Thyroid gland (tissue), 4 donors: ENCODE results near the gene CST3. TPM values are rescaled to one million over a fixed set of nuclear protein-coding genes. Genes with fewer than 3 reads are reported as not detected.
"Not testable (repeated sequence)": the region's sequence is repeated elsewhere in the genome, so short reads cannot be mapped to it uniquely, and the experiment has no call there.

Source experiments
- DNase-seq, 2 donors: peaks; one replicate each; pipeline ENCODE4 v3.0.0-alpha.2; 2019
- H3K27ac ChIP-seq, 3 donors: fragments of 200-600 bp; sonication (generic); 1 replicate in 2 of 3; 2 replicates in 1 of 3; pipeline ENCODE4 v1.5.1; 2016 to 2019; ENCODE audit warnings: mild to moderate bottlenecking in 1 of 3, moderate library complexity in 1 of 3
- H3K27me3 ChIP-seq: fragments of 200-600 bp; sonication (generic); one replicate; pipeline ENCODE4 v1.5.1; 2019
- H3K36me3 ChIP-seq, 2 donors: fragments of 200-600 bp; sonication (generic); one replicate each; pipeline ENCODE4 v1.5.1; 2016 to 2019
- H3K4me1 ChIP-seq, 2 donors: fragments of 200-600 bp; sonication (generic); one replicate each; pipeline ENCODE4 v1.5.1; 2017 to 2019
- H3K4me3 ChIP-seq, 3 donors: fragments of 200-600 bp; sonication (generic); replicated peaks in 1 of 3; 1 replicate in 2 of 3; 2 replicates in 1 of 3; pipeline ENCODE4 v1.5.1; 2016; ENCODE audit warnings: mild to moderate bottlenecking in 1 of 3
- H3K9me3 ChIP-seq: fragments of 200-600 bp; sonication (generic); one replicate; pipeline ENCODE4 v1.5.1; 2017
- POLR2A ChIP-seq, 2 donors: fragments of 450-650 bp; IDR thresholded peaks; one replicate each; pipeline ENCODE4 v1.6.1; 2017; ENCODE audit warnings: antibody characterized with exemption in 2 of 2, mild to moderate bottlenecking in 2 of 2, moderate library complexity in 1 of 2
- WGBS, 2 donors: methylation state at CpG; one replicate each; pipeline ENCODE4 v1.1.5; 2017; 5-methylcytosine and 5-hydroxymethylcytosine counted together
- intact Hi-C: fragments of 100-400 bp; cut with DNase I; formaldehyde crosslinking; loops from one replicate; pipeline ENCODE4 v1.15.1; 2023
- total RNA-seq, 4 donors: library from RNA; depleted of rRNA; stranded (reverse); fragments of >200 nt; gene quantifications; one replicate each; pipeline ENCODE4 v1.2.3, GENCODE V29; 2016
- TF ChIP-seq, protein P1 (sequence below), 6 experiments: fragments of 200-600 bp in 3 of 6; fragments of 450-650 bp in 3 of 6; sonication (generic) in 3 of 6; IDR thresholded peaks; one replicate each; pipeline ENCODE4 v1.5.1; 2016 to 2019; ENCODE audit warnings: antibody characterized with exemption in 6 of 6, mild to moderate bottlenecking in 2 of 6, inconsistent platforms in 1 of 6, moderate library complexity in 1 of 6

CST3 gene
- total RNA-seq, 4 donors from 2014 or later, result 638 to 1,425 (median 898) TPM

DNA sequence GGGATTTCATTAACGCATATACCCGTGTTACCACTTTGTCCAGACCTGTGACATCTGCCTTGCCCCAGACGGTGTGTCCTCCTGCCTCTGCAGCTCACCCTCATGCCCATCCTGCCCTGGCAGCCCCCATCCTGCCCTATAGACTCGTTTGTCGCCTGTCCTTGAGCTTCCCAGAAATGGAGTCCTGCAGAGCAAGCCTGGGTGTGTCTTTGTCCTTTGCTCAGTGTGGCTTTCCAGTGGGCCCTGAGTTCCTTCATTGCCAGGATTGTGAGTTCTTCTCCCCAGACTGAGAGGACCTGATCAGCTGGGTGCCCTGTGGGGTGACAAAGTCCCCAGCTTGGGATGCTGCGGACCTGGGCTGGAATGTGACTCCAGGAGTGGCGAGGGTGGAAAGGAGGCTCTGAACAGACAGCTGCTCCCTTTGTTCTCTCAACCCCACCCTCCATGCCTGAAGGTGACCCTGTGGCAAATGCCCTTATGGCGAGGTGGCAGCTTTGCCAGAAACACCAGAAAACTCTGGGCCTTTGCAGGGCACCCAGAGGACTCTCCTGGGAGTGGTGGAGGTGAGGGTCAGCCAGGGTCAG lies 2.4 kb upstream of the CST3 start:
- Histone ChIP-seq H3K27ac (no peak overlapping the region), H3K27me3 (no peaks in the 10 kb centered on the region), H3K36me3 (no peaks in the 10 kb centered on the region), H3K4me1 (peaks cover 9 to 24% of the 10 kb centered on the region in 2 donors), H3K4me3 (no peak overlapping the region), H3K9me3 (no peaks in the 10 kb centered on the region)
- no peak for DNase-seq
- WGBS, 2 donors, result 84 to 92% methylated on average over 8 of the region's 8 CpGs
- intact Hi-C loops, result no loop called here
- no peak for TF ChIP-seq POLR2A (IDR thresholded peaks at IDR 0.05)
- TF ChIP-seq, protein P1, sequence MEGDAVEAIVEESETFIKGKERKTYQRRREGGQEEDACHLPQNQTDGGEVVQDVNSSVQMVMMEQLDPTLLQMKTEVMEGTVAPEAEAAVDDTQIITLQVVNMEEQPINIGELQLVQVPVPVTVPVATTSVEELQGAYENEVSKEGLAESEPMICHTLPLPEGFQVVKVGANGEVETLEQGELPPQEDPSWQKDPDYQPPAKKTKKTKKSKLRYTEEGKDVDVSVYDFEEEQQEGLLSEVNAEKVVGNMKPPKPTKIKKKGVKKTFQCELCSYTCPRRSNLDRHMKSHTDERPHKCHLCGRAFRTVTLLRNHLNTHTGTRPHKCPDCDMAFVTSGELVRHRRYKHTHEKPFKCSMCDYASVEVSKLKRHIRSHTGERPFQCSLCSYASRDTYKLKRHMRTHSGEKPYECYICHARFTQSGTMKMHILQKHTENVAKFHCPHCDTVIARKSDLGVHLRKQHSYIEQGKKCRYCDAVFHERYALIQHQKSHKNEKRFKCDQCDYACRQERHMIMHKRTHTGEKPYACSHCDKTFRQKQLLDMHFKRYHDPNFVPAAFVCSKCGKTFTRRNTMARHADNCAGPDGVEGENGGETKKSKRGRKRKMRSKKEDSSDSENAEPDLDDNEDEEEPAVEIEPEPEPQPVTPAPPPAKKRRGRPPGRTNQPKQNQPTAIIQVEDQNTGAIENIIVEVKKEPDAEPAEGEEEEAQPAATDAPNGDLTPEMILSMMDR (IDR thresholded peaks at IDR 0.05), result no peak

DNA sequence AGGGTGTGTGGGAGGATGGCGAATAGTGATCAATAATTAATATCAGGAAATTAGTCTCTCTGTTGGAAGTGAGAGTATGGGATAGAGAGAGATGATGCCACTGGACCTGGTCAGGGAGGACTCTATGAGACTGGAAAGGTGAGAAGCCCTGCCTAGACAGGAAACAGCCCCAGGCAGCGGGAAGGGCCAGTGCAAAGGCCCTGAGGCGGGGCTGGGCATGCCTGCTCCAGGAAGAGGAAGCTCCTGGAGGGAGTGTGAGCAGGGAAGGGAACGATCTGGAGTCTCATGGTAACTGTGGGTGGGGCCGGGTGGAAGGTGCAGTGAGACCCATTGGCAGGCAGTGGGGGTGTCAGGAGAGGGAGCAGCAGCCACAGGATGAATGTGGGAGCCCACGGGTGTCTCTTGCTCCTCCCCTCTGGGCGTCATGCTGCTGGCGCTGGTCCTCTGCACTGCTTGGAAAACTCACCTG lies 1.8 kb upstream of the CST3 start:
- intact Hi-C loops, result no loop called here
- Histone ChIP-seq H3K36me3 (no peaks in the 10 kb centered on the region), H3K4me1 (peaks cover 9 to 24% of the 10 kb centered on the region in 2 donors), H3K4me3 (no peak overlapping the region), H3K27ac (no peak overlapping the region), H3K9me3 (no peaks in the 10 kb centered on the region), H3K27me3 (no peaks in the 10 kb centered on the region)
- no peak for TF ChIP-seq POLR2A (IDR thresholded peaks at IDR 0.05)
- TF ChIP-seq, protein P1 (IDR thresholded peaks at IDR 0.05), result no peak
- DNase-seq, result no peak
- WGBS, 2 donors, result 82 to 83% methylated on average over 8 of the region's 8 CpGs

DNA sequence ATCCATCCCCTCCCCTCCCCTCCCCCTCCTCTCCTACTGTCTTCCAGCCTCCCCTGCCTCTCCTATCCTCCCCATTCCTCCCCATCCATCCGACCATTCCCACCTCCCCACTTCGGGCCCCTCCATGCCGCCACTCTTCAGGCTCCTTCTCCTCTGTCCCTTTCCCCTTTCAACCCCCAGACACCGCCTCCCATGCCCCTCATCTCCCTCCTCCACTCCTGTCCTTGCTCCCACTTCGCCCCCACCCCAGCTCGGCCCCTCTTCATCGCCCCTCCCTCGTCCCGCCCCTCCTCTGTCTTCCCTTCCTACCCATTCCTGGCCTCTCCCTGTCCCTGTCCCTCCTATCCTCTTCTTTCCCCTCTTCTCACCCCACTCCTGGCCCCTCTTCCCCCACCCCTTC lies 554 bp upstream of the CST3 start:
- Histone ChIP-seq H3K9me3 (no peaks in the 10 kb centered on the region), H3K4me3 (no peak overlapping the region), H3K27ac (no peak overlapping the region), H3K36me3 (peaks cover 0 to 8% of the 10 kb centered on the region in 2 donors), H3K4me1 (peaks cover 9 to 24% of the 10 kb centered on the region in 2 donors), H3K27me3 (no peaks in the 10 kb centered on the region)
- intact Hi-C loops, result no loop called here
- TF ChIP-seq, protein P1 (IDR thresholded peaks at IDR 0.05), result no peak
- no peak for TF ChIP-seq POLR2A (IDR thresholded peaks at IDR 0.05)
- DNase-seq, result no peak
- 71 to 74% methylated on average over 9 of the region's 9 CpGs for WGBS, 2 donors

DNA sequence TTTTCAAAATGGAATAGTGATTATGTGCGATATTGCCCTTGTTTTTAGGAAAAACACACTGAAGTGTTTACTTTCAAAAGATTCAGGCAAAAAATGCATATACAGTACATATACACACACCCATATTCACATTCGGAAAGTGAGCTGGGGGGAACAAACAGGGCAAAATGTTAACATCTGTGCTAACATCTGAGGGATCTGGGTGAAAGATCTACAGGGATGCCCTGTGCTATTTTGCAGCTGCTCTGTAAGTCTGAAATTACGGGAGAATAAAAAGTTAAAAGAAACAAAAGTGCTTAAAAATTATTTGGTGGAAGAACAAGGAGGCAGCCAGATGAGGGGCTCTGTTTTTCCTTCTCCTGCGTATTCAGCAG lies 860 bp downstream of the CST3 start:
- intact Hi-C loops, result no loop called here
- no peak for TF ChIP-seq POLR2A (IDR thresholded peaks at IDR 0.05)
- TF ChIP-seq, protein P1 (IDR thresholded peaks at IDR 0.05), result no peak
- Histone ChIP-seq H3K9me3 (no peaks in the 10 kb centered on the region), H3K4me1 (peaks cover 9 to 15% of the 10 kb centered on the region in 2 donors), H3K27me3 (no peaks in the 10 kb centered on the region), H3K36me3 (peaks cover 0 to 12% of the 10 kb centered on the region in 2 donors), H3K27ac (peak overlapping the region in 2 of 3 donors; percentile 63 to 91), H3K4me3 (peak overlapping the region; percentile 83 to 91 (median 86))
- DNase-seq, result no peak
- 26 to 35% methylated on average over 4 of the region's 4 CpGs for WGBS, 2 donors

DNA sequence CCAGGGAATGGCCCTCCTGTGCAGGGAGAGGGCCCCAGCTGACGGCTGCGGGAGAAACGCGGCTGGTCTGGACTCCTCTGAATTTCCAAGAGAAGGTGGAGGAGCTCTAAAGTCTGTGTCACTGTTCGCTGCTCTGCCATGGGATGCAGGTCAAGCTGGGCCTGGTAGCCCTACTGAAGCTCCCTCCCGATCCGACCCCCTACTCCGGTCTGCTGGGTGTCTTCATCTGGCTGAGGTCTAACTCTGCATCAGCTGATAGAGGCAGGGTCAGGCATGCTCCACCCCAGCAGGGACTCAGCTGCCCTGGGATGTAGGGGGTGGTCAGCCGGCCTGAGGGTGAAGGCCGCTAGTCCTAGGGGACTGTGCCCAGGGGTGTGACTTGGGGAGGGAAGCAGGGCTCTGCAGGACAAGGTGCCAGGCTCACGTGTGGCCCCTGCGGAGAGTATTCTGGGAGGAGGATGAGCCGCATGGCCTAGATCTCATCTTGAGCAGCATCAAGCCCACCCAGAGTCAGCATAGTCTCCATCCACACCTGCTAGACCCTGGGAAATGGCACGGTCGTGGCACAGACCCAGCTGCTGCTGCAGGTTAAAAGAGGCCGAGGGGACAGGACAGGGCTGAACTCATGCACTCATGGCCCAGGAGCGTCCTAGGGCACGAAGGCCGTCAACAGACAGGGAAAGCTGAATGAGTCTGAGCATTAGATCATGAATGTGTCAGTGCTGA lies 1.4 kb downstream of the CST3 start:
- 82 to 87% methylated on average over 14 to 17 of the region's 19 CpGs for WGBS, 2 donors

DNA sequence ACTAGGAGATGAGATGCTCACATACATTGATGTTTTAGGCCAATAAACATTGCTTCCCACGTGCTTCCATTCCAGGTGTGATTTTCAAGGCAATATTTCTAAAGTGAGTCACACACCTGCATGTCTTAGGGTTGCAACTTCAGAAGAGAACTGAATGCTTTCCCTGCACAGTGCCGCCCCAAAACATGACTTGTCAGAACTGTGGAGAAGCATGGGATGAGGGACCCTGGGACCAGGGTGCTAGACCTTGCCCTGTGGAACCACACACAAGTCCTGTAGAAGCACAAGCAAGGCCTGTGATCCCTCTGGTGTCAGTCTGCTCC lies 2.0 kb downstream of the CST3 start:
- DNase-seq, H3K27me3 ChIP-seq, H3K9me3 ChIP-seq, H3K4me3 ChIP-seq, intact Hi-C loops: not testable (repeated sequence)
- 92 to 100% methylated on average over 2 of the region's 2 CpGs for WGBS, 2 donors
- peaks cover 0 to 12% of the 10 kb centered on the region in 2 donors for H3K36me3 ChIP-seq
- peaks cover 9 to 13% of the 10 kb centered on the region in 2 donors for H3K4me1 ChIP-seq
- H3K27ac ChIP-seq, result peak overlapping the region in 1 of 3 donors; percentile 46

More for the DNA sequence above, 1.4 kb downstream of the CST3 start:
- H3K27me3 ChIP-seq, result no peaks in the 10 kb centered on the region
- peak overlapping the region in 1 of 3 donors; percentile 83 for H3K4me3 ChIP-seq
- no peaks in the 10 kb centered on the region for H3K9me3 ChIP-seq
- H3K27ac ChIP-seq, result peak overlapping the region in 1 of 3 donors; percentile 46
- peaks cover 9 to 13% of the 10 kb centered on the region in 2 donors for H3K4me1 ChIP-seq
- peaks cover 0 to 12% of the 10 kb centered on the region in 2 donors for H3K36me3 ChIP-seq
- no peak for DNase-seq
- intact Hi-C loops, result no loop called here
- TF ChIP-seq, protein P1 (IDR thresholded peaks at IDR 0.05), result no peak
- TF ChIP-seq POLR2A (IDR thresholded peaks at IDR 0.05), result no peak
